ENCODE measurements around the gene NRGN.

The NRGN gene

GRCh38 chr11:124796312-124796711 is 56.6 kb downstream of the NRGN start:
- DNase-seq, result no peak
